ENCODE data around the gene SPATS2.
A peak's percentile ranks its signal among the peaks of the same experiment; 100 is the strongest.
"Not testable (repeated sequence)": the region's sequence is repeated elsewhere in the genome, so short reads cannot be mapped to it uniquely, and the experiment has no call there.

The SPATS2 gene

DNA sequence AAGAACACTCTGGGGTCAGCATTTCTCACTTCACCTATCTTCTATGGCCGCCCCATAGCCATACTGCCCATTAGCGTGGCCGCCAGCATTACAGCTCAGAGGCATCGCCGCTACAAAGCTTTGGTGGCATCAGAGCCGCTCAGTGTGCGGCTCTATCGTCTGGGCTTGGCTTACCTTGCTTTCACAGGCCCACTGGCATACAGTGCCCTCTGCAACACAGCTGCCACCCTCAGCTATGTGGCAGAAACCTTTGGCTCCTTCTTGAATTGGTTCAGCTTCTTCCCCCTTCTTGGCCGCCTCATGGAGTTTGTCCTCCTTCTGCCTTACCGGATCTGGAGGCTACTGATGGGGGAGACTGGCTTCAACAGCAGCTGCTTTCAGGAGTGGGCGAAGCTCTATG is 18.0 kb upstream of the SPATS2 start:
- DNase-seq (ENCODE audit: low read depth, low spot score) = no peak

DNA sequence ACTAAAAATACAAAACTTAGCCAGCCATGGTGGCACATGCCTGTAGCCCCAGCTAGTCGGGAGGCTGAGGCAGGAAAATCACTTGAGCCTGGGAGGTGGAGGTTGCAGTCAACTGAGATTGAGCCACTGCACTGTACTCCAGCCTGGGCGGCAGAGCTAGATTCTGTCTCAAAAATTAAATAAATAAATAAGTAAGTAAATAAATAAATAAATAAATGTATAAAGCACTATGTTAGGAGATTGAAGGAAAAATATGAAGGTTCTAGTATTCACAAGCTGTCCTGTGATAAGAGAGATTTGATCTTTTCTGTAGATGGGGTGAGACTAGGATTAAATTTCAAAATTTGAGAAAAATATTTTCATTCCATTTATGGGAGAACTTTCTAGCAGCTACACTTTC is 14.9 kb upstream of the SPATS2 start:
- no peak for DNase-seq (ENCODE audit: low read depth, low spot score)

DNA sequence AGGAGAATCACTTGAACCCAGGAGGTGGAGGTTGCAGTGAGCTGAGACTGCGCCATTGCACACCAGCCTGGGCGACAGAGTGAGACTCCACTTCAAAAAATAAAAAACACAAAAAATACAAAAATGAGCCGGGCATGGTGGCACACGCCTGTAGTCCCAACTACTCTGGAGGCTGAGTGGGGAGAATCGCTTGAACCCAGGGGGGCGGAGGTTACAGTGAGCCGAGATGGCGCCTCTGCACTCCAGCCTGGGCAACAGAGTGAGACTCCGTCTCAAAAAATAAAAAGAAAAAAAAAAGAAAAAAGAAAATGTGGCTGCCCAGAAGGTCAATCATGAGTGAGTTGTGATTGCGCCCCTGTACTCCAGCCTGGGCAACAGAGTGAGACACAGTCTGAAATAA is 11.3 kb upstream of the SPATS2 start:
- DNase-seq (ENCODE audit: low read depth, low spot score) = no peak

DNA sequence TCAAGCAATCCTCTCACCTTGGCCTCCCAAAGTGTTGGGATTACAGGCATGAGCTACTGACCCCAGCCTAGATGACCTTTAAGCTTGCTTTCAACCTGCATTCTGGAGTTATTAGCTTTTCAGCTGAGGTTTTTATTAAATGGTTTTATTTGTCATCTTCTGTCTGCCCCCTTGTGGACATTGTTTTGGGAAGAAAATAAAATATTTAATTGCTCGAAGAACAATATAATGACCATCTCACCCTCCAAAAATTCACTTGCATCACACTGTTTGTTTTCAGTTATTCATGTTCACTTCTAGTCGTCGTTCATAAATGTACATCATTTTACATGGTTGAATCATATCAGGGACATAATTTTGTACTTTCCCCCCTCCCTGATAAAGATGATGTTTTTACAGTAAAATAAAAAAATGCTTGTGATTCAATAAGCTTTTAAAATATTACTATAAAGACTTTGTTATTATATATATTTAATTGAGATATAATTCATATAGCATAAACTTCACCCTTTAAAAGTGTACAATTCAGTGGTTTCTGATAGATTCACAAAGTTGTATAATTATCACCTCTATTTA is 10.1 kb upstream of the SPATS2 start:
- DNase-seq (ENCODE audit: low read depth, low spot score) = peak; percentile 57

DNA sequence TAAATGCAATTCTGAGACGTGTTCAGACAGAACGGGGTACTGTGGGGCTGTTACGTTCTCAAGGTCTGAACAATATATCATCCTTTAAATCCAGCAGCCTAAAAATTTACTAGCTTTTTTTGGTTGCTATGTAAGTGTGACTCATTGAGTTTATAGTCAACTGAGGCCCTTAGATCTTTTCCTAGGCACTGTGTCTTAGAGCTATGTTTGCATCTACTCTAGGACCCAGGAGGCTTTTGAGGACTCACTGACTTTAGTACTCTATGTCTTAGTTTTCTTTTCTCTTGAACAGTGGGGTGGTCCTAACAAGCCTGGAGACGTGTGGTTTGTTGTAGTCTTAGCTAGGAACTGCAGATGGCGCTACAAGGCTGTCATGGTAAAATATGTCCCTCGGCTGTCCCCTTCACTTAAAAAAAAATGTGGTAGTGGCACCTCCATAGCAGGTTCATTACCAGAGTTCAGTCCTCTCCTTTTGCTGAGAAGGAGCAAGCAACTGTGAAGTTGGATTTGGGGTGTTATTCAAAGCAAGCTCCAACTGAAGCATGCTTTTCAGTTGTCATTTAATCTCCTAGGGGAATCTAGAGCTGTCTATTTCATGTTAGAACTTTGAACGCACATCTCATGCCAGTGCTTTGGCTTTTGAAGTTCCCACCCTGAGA is 8.7 kb upstream of the SPATS2 start:
- DNase-seq (ENCODE audit: low read depth, low spot score) = peak; percentile 85

DNA sequence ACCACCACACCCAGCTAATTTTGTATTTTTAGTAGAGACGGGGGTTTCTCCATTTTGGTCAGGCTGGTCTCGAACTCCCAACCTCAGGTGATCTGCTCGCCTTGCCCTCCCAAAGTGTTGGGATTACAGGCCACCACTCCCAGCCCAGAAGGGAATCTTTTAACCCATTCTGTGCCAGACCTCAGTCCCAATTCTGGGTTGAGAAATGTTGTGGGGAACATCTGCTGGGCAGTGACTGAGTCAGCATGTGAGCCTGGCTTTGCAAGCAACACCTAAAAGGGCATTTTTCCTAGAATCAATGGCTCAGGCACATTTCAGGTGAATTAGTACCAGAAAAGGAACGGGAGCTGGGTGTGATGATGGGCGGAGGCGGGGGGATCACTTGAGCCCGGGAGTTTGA is 7.6 kb upstream of the SPATS2 start:
- no peak for DNase-seq (ENCODE audit: low read depth, low spot score)

DNA sequence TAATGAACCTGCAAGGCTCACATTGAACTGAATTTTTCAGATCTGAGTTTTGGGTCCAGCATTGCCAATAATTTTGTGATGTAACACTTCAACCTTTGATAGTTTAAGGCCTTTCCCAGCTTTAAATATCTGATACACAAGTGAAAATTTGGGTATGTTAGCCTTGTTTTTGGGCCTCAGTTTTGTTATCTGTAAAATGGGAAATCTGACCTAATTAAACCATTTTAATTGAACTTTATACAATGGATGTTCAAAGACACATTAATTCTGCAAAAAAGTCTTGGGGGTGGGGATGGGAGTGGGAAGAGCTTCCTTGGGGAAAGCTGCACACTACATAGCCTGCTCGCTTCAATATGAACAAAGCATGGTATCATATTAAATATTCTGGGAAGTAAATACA is 5.2 kb upstream of the SPATS2 start:
- DNase-seq (ENCODE audit: low read depth, low spot score) = no peak

DNA sequence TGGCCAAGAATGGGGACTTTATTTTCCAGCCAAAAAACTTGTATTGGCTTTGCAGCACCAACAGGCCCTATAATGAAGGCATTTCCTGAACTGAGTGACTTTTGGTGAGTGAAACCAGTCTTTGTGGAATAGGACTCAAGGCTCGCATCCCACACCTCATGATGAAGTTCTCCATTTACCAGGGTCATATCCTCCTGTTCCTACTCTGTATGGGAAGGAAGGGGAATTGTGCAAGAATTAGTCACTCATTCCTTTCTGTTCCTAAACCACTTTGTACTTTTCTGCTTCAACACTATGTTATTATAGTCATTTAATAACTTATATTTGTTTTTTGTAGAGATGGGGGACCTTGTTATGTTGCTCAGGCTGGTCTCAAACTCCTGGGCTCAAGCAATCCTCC is 2.3 kb upstream of the SPATS2 start:
- DNase-seq (ENCODE audit: low read depth, low spot score) = no peak

DNA sequence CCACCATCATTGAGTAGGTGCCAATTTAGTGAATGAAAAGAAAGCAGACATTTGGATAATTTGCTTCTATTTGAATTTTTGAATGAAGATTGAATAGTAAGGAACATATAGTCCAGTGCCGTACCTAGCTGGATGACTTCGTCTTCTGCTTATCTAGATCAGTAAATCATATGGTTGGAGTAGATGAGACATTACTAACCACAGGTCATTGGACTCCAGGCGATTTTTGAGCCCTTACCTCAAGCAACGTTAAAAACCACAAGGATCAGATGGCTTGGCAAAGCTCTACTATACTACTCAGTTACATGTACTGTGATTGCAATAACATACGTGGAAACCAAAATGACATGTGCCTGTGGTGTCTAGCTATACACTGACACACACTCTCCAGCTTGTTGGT is 1.7 kb upstream of the SPATS2 start:
- peak; percentile 30 for DNase-seq (ENCODE audit: low read depth, low spot score)

DNA sequence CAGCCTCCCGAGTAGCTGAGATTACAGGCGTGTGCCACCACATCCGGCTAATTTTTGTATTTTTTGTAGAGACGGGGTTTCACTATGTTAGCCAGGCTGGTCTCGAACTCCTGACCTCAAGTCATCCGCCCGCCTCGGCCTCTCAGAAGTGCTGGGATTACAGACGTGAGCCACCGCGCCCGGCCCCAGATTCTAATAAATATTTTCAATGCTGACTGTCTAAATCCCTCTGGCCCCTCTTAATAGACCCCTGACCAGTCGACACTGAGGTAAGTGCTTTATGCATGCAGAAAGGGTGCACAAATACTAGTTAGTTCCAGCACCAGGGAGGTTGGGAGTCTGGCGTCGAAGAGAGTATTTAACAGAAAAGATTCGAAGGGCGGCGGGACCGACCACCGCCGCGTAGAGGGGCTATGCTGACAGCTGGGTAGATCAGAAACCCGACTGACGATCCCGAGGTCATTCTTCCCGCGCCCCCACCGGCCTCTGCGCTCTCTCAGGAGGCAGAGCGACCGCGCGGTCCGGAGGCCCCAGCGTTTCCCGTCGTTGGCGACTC is 1.1 kb upstream of the SPATS2 start:
- no peak for DNase-seq (ENCODE audit: low read depth, low spot score)

DNA sequence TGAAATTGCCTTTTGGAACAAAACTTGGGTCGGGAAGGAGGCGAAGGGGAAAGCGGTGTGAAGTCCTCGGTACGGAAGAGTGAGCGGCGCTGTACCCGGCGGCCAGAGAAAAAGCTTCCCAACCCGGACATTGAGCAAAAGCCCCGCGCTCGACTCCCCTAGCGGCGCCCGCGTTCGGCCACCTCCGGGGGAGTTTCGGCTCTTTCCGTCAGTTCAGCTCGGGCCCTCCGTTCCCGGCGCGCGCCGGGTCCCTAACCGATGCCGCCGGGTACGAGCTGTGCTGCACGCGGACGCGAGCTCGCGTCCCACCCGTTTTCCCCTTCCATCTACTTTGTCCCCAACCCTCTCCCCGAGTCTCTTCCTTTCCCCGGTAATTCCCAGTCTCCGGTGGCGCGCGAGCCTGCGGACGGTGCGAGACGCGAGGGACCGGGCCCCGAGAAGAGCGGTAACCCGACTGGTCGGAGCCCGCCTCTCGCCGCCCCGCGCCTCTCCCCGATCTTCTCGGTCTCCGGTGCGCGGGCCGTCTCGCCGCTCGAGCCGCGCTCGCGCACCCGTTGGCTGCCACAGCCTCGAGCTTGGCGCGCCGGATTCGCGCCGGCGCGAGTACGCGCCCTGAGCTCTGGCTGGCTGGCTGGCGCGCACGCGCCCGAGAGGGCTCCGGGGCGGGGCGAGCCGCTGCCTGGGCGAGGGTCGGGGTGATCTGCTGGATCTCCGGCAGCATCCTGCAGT is 446 bp upstream of the SPATS2 start:
- DNase-seq (ENCODE audit: low read depth, low spot score) = peak; percentile 99

DNA sequence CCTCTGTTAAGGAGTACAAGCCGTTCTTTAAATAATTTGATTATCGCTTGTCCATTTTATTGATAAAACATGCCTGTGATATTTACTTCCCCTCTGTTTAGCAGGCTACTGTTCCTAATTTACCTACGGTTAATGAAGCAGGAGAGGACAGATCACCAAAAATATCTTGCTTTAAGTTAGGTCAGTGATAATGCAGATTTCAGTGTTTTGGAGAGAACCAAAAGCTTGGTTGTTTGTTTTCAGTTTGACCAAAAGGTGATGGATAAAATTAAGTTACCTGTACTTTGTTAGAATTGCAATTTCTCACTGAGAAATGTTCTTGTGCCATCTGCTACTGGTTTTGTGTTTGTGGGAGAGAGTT is 958 bp downstream of the SPATS2 start:
- DNase-seq (ENCODE audit: low read depth, low spot score) = no peak

DNA sequence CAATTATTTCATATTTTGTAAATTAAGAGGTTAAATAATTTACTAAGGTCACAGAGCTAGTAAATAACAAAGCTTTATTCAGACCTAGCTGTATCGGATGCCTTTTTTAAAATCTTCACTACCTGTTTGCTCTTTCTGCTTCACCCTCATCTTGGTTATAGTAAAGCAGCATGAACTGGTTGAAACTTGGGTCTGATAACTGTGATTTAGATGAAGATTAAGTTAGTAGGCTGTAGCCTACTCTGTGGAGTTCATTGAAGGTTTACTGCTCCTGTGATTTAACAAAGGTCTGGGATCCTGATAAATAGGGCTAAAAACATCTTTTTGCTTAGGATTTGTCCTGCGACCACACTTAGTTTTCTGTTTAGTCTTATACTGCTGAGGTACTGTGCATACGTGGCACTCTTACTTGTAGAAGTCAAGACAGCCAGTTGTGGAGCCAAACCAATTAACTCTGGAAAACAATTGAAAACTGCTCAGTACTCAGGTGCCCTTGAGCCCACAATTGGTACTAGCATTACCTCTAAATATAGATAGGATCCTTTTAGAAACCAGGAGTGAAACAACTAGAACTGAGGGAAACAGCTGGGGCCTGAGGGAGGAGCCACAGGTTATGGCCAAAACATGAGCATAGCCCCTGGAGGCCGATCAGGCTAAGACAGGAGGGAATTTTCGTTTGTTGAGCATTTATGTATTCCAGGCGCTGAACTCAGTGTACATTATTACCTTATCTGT is 2.3 kb downstream of the SPATS2 start:
- peak; percentile 44 for DNase-seq (ENCODE audit: low read depth, low spot score)

DNA sequence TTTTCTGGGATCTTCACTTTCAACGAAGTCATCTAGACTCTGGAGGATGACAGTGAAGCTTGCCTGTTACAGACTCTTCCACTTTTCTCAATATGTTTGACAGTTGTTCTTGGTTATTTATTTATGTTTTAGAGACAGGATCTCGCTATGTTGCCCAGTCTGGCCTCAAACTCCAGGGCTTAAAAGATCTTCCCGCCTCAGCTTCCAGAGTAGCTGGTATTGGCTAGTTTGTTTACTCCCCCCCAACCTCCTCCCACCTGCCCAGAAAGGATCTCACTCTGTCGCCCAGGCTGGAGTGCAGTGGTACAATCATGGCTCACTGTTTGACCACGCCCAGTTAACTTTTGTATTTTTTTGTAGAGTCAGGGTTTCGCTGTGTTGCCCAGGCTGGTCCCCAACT is 3.3 kb downstream of the SPATS2 start:
- DNase-seq (ENCODE audit: low read depth, low spot score) = no peak

DNA sequence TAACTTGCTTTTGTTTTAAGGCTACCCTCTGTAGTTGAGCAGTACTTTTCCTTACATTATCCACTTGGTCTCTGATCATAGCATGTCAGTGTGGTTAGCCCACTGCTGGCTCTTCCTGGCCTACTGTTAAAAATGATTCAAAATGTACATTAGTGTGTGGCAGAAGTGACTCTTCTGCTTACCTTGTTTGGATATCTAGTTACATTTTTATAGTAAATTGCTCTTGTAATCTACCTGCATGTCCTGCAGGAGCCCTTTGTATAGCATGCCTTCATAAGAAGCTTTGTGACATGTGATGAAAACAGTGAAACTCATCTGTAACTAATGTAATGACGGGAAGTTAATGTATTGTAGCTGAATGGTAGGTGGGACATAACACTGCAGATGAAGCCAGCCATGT is 8.1 kb downstream of the SPATS2 start:
- no peak for DNase-seq (ENCODE audit: low read depth, low spot score)

DNA sequence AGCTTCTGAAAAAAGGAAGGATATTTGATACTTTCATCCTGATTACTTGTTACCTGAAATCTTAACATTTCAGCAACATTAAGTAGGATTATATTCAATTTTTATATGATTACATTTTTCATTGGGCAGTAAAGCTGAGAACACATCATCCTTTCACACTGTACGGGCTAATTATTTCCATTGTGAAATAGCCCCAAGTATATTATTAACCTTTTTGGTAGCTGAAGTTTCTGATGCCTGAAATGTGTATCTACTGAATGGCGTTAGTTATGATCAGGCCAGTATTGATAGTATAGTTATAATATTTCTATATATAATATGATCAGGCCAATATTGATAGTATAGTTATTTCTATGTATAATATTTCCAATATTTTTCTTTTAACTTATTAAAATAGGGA is 10.1 kb downstream of the SPATS2 start:
- DNase-seq (ENCODE audit: low read depth, low spot score) = no peak

DNA sequence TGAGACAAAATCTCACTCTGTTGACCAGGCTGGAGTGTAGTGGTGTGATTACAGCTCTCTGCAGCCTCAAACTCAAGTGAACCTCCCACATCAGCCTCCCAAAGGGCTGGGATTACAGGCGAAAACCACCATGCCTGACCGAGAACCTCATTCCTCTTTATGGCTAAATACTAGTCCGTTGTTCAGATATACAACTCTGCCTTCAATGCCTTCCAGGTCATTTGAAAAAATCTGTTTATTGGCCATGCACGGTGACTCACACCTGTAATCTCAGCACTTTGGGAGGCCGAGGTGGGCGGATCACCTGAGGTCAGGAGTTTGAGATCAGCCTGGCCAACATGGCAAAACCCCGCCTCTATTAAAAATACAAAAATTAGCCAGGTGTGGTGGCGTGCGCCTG is 12.9 kb downstream of the SPATS2 start:
- DNase-seq (ENCODE audit: low read depth, low spot score) = not testable (repeated sequence)

DNA sequence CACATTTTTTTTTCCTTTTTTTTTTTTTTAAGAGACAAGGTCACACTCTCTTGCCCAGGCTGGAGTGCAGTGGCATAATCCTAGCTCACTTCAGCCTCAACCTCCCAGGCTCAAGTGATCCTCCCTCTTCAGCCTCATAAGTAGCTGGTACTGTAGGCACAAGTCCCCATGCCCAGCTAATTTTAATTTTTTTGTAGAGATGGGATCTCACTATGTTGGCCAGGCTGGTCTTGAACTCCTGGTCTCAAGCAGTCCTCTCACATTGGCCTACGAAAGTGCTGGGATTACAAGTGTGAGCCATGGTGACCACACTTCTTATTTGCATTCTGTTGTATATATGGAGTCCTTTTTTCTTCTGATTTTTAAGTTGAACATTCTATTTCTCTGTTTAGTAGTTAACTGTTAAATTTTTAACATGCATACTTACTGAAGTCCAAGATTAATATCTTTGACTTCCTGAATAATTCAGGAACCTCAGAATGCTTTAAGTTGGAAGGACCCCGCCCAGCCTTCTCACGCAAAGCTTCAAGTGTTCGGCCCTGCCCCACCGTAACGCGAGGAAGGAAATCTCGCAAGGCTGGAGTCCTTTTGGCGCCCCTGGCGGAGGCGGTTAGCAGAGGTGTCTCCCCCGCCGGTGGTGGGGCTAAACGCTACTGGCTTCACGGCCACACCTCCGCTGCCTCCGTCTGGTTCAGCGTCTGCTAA is 21.6 kb downstream of the SPATS2 start:
- no peak for DNase-seq (ENCODE audit: low read depth, low spot score)

DNA sequence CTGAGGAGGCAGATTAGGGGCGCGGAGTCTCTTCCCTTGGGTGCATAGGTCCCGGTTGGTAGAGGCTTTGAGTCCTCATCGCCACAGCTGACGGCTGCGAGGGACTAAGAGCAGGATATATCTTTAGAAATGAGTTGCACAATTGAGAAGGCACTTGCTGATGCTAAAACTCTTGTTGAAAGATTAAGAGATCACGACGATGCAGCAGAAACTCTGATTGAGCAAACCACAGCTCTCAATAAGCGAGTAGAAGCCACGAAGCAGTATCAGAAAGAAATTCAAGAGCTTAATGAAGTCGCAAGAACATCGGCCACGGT is 22.1 kb downstream of the SPATS2 start:
- DNase-seq (ENCODE audit: low read depth, low spot score) = no peak

DNA sequence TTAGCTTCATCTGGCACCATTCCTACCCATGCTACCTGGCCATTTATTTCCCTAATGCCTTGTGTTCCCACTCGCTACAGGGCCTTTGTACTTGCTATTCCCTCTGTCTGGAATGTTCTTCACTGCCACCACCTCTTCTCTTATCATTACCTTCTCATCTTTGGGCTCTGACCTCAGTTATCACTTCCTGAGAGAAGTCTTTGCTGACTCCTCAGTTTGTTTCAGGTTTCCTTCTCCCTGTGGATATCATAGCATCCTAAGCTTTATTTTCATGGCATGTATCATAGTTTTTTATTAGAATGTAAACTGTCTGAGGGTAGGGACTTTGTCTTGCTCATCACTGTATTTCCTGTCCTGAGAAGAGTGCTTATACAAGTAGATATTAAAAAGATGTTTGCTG is 29.7 kb downstream of the SPATS2 start:
- no peak for DNase-seq (ENCODE audit: low read depth, low spot score)

DNA sequence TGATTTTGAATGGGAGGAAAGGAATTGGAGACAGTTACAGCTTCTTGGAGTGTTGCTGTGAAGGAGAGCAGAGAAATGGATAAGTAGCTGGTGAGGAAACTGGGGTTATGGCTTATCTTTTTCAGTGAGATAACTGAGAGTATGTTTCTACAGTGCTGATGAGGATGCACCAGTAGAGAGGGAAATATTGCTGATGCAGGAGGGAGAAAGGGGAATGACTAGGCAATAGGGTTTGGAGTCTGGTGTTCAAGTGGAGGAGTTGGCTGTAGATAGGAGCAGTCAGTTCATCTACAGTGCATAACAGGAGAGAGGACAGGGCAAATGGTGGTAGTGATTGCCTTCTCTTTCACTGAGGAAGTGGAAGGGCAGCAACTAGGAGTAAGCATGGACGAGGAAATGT is 33.0 kb downstream of the SPATS2 start:
- DNase-seq (ENCODE audit: low read depth, low spot score) = no peak

DNA sequence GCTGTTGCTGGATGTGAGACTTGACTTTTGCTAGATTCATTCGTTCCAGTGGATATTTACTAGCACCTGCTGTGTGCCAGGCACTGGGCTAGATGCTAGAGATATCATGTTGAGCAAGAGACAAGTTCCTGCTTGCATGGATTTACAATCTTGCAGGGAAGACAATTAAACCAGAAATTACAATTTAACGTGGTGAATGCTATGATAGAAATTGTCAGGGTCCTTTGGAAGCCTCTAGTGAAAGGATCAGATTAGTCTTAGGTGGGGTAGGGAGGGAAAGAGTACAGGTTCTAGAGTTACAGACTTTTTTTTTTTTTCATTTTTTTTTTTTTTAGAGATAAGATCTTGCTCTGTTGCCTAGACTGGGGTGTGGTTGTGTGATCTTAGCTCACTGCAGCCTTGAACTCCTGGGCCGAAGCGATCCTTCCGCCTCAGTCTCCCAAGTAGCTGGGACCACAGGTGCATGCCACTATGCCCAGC is 36.7 kb downstream of the SPATS2 start:
- DNase-seq (ENCODE audit: low read depth, low spot score) = no peak

Measured in astrocyte of the hippocampus (primary cell).